Transverse colon (tissue), 4 donors: ENCODE measurements around the gene HOTAIR. TPM values are rescaled to one million over a fixed set of nuclear protein-coding genes. Genes with fewer than 3 reads are reported as not detected.

ENCODE experiments used
- DNase-seq: peaks from one replicate; pipeline ENCODE4 v3.0.0-alpha.2; 2019
- H3K27ac ChIP-seq, 4 donors: fragments of 200-600 bp; sonication (generic); 2 replicates each; pipeline ENCODE4 v1.5.1; 2016 to 2018; ENCODE audit warnings: inconsistent platforms in 4 of 4
- H3K27me3 ChIP-seq: fragments of 200-600 bp; sonication (generic); 2 replicates; pipeline ENCODE4 v1.5.1; 2017; ENCODE audit warnings: inconsistent platforms
- H3K36me3 ChIP-seq, 4 donors: fragments of 200-600 bp; sonication (generic); 2 replicates each; pipeline ENCODE4 v1.5.1; 2017 to 2019; ENCODE audit warnings: inconsistent platforms in 4 of 4
- H3K4me1 ChIP-seq, 4 donors: fragments of 200-600 bp; sonication (generic); 2 replicates each; pipeline ENCODE4 v1.5.1; 2017 to 2020; ENCODE audit warnings: inconsistent platforms in 4 of 4
- H3K4me3 ChIP-seq, 4 donors: fragments of 200-600 bp; sonication (generic); 1 replicate in 1 of 4; 2 replicates in 3 of 4; pipeline versions ENCODE4 v1.5.1 to v1.6.1; 2017 to 2019; ENCODE audit warnings: inconsistent platforms in 4 of 4
- H3K9me3 ChIP-seq, 2 donors: fragments of 200-600 bp; sonication (generic); 2 replicates each; pipeline ENCODE4 v1.5.1; 2017 to 2019; ENCODE audit warnings: inconsistent platforms in 2 of 2
- CTCF ChIP-seq, 5 experiments: fragments of 200-600 bp in 3 of 5; fragments of 450-650 bp in 2 of 5; sonication (generic) in 3 of 5; IDR thresholded peaks; 1 replicate in 2 of 5; 2 replicates in 3 of 5; pipeline ENCODE4 v1.5.1; 2016 to 2017; ENCODE audit warnings: antibody characterized with exemption in 5 of 5, inconsistent platforms in 3 of 5, mild to moderate bottlenecking in 2 of 5, moderate library complexity in 1 of 5
- EP300 ChIP-seq: sonication (generic); formaldehyde crosslinking; IDR thresholded peaks from one replicate; pipeline ENCODE4 v1.6.1; 2017; ENCODE audit warnings: antibody characterized with exemption, low read depth
- POLR2A ChIP-seq: fragments of 450-650 bp; IDR thresholded peaks from one replicate; pipeline ENCODE4 v1.6.1; 2016; ENCODE audit warnings: antibody characterized with exemption, mild to moderate bottlenecking, moderate library complexity
- POLR2AphosphoS5 ChIP-seq, 3 donors: sonication (generic); formaldehyde crosslinking; IDR thresholded peaks; one replicate each; pipeline ENCODE4 v1.6.1; 2016; ENCODE audit warnings: antibody characterized with exemption in 3 of 3
- WGBS, 2 donors: methylation state at CpG; one replicate each; pipeline ENCODE4 v1.1.5; 2018; ENCODE audit warnings: low coverage in 1 of 2; 5-methylcytosine and 5-hydroxymethylcytosine counted together
- in situ Hi-C, 4 donors: fragments of 200-750 bp; cut with MboI; loops; one replicate each; pipeline versions ENCODE4 v1.15.0 to v1.15.1; 2017; ENCODE audit warnings: low sequenced_read_pairs in 3 of 4, low pct_ligation_motif_present in 1 of 4, low pct_unique_long_range_greater_than_20kb in 1 of 4
- intact Hi-C: fragments of 100-400 bp; cut with DNase I; formaldehyde crosslinking; loops from one replicate; pipeline ENCODE4 v1.15.1; 2023; ENCODE audit warnings: low total_unique reads
- total RNA-seq, 4 donors: library from RNA; depleted of rRNA; stranded (reverse); fragments of >200 nt; gene quantifications; one replicate each; pipeline ENCODE4 v1.1.0, GENCODE V29; 2016

HOTAIR gene
- total RNA-seq, 4 donors from 2014 or later, result not detected

GRCh38 chr12:53996240-53997203, 21.8 kb upstream of the HOTAIR start:
- H3K36me3 ChIP-seq, result no peaks in the 10 kb centered on the region
- in situ Hi-C loops (loop anchor here in 1 of 4 donors (25.0 kb wide), 1 partner anchor 209 kb away; no protein-coding TSS in a partner anchor), intact Hi-C loops (no loop called here)
- WGBS, 2 donors, result 59 to 66% methylated on average over 14 to 29 of the region's 29 CpGs
- H3K4me1 ChIP-seq, result peaks cover 18 to 39% (median 35%) of the 10 kb centered on the region in 4 donors
- DNase-seq, result no peak
- no peak overlapping the region for H3K27ac ChIP-seq
- peak overlapping the region; percentile 30 to 53 (median 36) for H3K4me3 ChIP-seq
- no peaks in the 10 kb centered on the region for H3K9me3 ChIP-seq
- no peak for TF ChIP-seq POLR2AphosphoS5 (IDR thresholded peaks at IDR 0.05)
- no peak for TF ChIP-seq EP300
- TF ChIP-seq CTCF (IDR thresholded peaks at IDR 0.05), result no peak
- TF ChIP-seq POLR2A, result no peak
- H3K27me3 ChIP-seq, result peaks cover 100% of the 10 kb centered on the region

GRCh38 chr12:53995378-53996239, 20.9 kb upstream of the HOTAIR start:
- in situ Hi-C loops (loop anchor here in 1 of 4 donors (25.0 kb wide), 1 partner anchor 208 kb away; no protein-coding TSS in a partner anchor), intact Hi-C loops (no loop called here)
- Histone ChIP-seq H3K27me3 (peaks cover 100% of the 10 kb centered on the region), H3K36me3 (no peaks in the 10 kb centered on the region), H3K9me3 (no peaks in the 10 kb centered on the region), H3K4me3 (peak overlapping the region; percentile 30 to 53 (median 36)), H3K27ac (no peak overlapping the region), H3K4me1 (peaks cover 18 to 42% (median 34%) of the 10 kb centered on the region in 4 donors)
- no peak for DNase-seq
- TF ChIP-seq CTCF (IDR thresholded peaks at IDR 0.05), result no peak
- TF ChIP-seq POLR2A, result no peak
- TF ChIP-seq POLR2AphosphoS5 (IDR thresholded peaks at IDR 0.05), result no peak
- no peak for TF ChIP-seq EP300
- WGBS, 2 donors, result 3 to 6% methylated on average over 5 to 40 of the region's 48 CpGs

GRCh38 chr12:53995002-53995377, 20.2 kb upstream of the HOTAIR start:
- Histone ChIP-seq H3K27ac (no peak overlapping the region), H3K4me3 (peak overlapping the region in 1 of 4 donors; percentile 53), H3K9me3 (no peaks in the 10 kb centered on the region), H3K4me1 (peaks cover 17 to 37% (median 28%) of the 10 kb centered on the region in 4 donors), H3K27me3 (peaks cover 100% of the 10 kb centered on the region), H3K36me3 (no peaks in the 10 kb centered on the region)
- in situ Hi-C loops, result loop anchor here in 1 of 4 donors (25.0 kb wide), 1 partner anchor 208 kb away; no protein-coding TSS in a partner anchor
- WGBS, 2 donors, result 6% methylated on average over 17 of the region's 17 CpGs; no CpG with 5 or more reads in 1 of the 2 donors
- no peak for TF ChIP-seq POLR2A
- intact Hi-C loops, result no loop called here
- no peak for DNase-seq

GRCh38 chr12:53994264-53995001, 19.7 kb upstream of the HOTAIR start:
- H3K27ac ChIP-seq, result no peak overlapping the region
- WGBS, 2 donors, result 0 to 10% methylated on average over 10 to 33 of the region's 60 CpGs
- H3K4me3 ChIP-seq, result peak overlapping the region in 1 of 4 donors; percentile 53
- H3K9me3 ChIP-seq, result no peaks in the 10 kb centered on the region
- no peak for DNase-seq
- in situ Hi-C loops, result loop anchor here in 1 of 4 donors (25.0 kb wide), 1 partner anchor 207 kb away; no protein-coding TSS in a partner anchor
- peaks cover 100% of the 10 kb centered on the region for H3K27me3 ChIP-seq
- peaks cover 16 to 32% (median 23%) of the 10 kb centered on the region in 4 donors for H3K4me1 ChIP-seq
- no peak for TF ChIP-seq POLR2A
- no peak for TF ChIP-seq CTCF (IDR thresholded peaks at IDR 0.05)
- no peak for TF ChIP-seq EP300
- intact Hi-C loops, result no loop called here
- no peaks in the 10 kb centered on the region for H3K36me3 ChIP-seq
